ENCODE data around the gene NCS1.

NCS1 gene

DNA sequence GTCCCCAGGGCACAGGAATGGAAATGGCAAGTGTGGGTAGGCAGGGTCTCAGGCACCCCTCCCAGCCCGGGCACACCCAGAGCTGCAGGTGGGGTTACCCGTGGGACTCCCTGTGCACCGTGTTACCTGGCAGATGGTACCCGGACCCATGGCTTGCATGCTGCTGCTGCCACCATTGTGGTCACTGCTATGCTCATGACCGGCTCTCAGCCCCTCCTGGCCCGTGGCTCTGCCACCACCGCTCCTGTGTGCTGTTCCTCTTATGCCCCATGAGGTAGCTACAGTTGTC, 71.6 kb downstream of the NCS1 start:
- H3K4ac ChIP-seq (ENCODE audit: low read depth, low read length), result no peak overlapping the region
- no peak overlapping the region for H3K27ac ChIP-seq (ENCODE audit: low read depth, low read length)
- no peak overlapping the region for H3K4me3 ChIP-seq (ENCODE audit: low read length)
- H3K23ac ChIP-seq (ENCODE audit: low read length), result no peak overlapping the region
- peaks cover 1% of the 10 kb centered on the region for H3K4me1 ChIP-seq (ENCODE audit: control insufficient read depth, low read depth, low read length)
- H3K18ac ChIP-seq (ENCODE audit: low read length), result no peak overlapping the region
- no peaks in the 10 kb centered on the region for H3K79me2 ChIP-seq (ENCODE audit: control insufficient read depth, insufficient read depth, low read length)
- no peak overlapping the region for H3K4me2 ChIP-seq (ENCODE audit: low read length)
- H4K5ac ChIP-seq (ENCODE audit: low read length), result no peak overlapping the region
- H3K36me3 ChIP-seq (ENCODE audit: control insufficient read depth, insufficient read depth, low read length), result no peaks in the 10 kb centered on the region
- no peak overlapping the region for H3K56ac ChIP-seq (ENCODE audit: low read length)
- DNase-seq, result no peak
- H3K27me3 ChIP-seq (ENCODE audit: insufficient read depth, low read length, poor library complexity), result no peaks in the 10 kb centered on the region
- no peak overlapping the region for H2BK120ac ChIP-seq (ENCODE audit: low read depth, low read length)
- no peaks in the 10 kb centered on the region for H3K79me1 ChIP-seq (ENCODE audit: low read length)
- WGBS (ENCODE audit: extremely low coverage, insufficient coverage, low lambda C conversion rate), result no CpG with 5 or more reads among the region's 7 CpGs
- H2AK5ac ChIP-seq (ENCODE audit: low read length), result no peak overlapping the region
- H2BK15ac ChIP-seq (replicated peaks; ENCODE audit: low read depth), result no peak overlapping the region
- no peak overlapping the region for H4K8ac ChIP-seq (ENCODE audit: low read depth, low read length)
- H3K9ac ChIP-seq (ENCODE audit: low read length), result no peak overlapping the region
- H2BK5ac ChIP-seq (ENCODE audit: low read length), result no peak overlapping the region

DNA sequence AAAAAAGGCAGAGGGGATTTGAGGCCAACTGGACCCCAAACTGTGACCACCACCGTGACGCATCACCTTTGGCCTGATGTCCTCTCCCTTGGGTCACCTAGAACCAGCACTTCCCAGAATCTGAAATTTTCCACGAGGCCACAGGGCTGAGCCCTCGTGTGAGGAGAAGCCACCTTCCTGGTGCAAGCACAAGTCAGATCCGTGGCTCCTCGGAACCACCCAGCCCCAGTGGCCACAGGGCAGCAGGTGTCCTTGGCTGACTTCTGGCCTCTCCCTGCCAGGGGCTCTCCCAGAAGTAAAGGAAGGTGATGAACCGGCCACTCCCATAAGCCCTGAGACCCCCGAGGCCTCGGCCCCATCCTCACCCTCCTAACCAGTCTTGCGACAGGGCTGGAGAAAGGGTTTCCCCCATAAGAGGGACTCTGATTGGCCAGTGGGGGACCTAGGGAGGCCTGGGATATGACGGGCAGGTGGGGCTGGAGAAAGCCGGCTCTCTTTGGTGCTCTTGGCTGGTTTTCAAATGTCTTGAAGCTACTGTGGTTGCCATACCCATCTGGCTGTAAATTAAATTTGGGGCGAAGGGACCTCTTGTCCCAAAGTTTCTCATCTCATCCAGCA, 72.5 kb downstream of the NCS1 start:
- H3K4me3 ChIP-seq (ENCODE audit: low read length), result no peak overlapping the region
- no peaks in the 10 kb centered on the region for H3K79me2 ChIP-seq (ENCODE audit: control insufficient read depth, insufficient read depth, low read length)
- H3K27ac ChIP-seq (ENCODE audit: low read depth, low read length), result no peak overlapping the region
- no peaks in the 10 kb centered on the region for H3K36me3 ChIP-seq (ENCODE audit: control insufficient read depth, insufficient read depth, low read length)
- H3K27me3 ChIP-seq (ENCODE audit: insufficient read depth, low read length, poor library complexity), result no peaks in the 10 kb centered on the region
- no peak overlapping the region for H2BK5ac ChIP-seq (ENCODE audit: low read length)
- no peak overlapping the region for H3K9ac ChIP-seq (ENCODE audit: low read length)
- H4K5ac ChIP-seq (ENCODE audit: low read length), result no peak overlapping the region
- no peak overlapping the region for H3K18ac ChIP-seq (ENCODE audit: low read length)
- no peak for DNase-seq
- no peaks in the 10 kb centered on the region for H3K79me1 ChIP-seq (ENCODE audit: low read length)
- no peak overlapping the region for H4K8ac ChIP-seq (ENCODE audit: low read depth, low read length)
- no CpG with 5 or more reads among the region's 13 CpGs for WGBS (ENCODE audit: extremely low coverage, insufficient coverage, low lambda C conversion rate)
- no peak overlapping the region for H2AK5ac ChIP-seq (ENCODE audit: low read length)
- peaks cover 1% of the 10 kb centered on the region for H3K4me1 ChIP-seq (ENCODE audit: control insufficient read depth, low read depth, low read length)
- H3K23ac ChIP-seq (ENCODE audit: low read length), result no peak overlapping the region
- no peak overlapping the region for H2BK120ac ChIP-seq (ENCODE audit: low read depth, low read length)
- H2BK15ac ChIP-seq (replicated peaks; ENCODE audit: low read depth), result no peak overlapping the region
- no peak overlapping the region for H3K4ac ChIP-seq (ENCODE audit: low read depth, low read length)
- H3K56ac ChIP-seq (ENCODE audit: low read length), result no peak overlapping the region
- H3K4me2 ChIP-seq (ENCODE audit: low read length), result no peak overlapping the region

DNA sequence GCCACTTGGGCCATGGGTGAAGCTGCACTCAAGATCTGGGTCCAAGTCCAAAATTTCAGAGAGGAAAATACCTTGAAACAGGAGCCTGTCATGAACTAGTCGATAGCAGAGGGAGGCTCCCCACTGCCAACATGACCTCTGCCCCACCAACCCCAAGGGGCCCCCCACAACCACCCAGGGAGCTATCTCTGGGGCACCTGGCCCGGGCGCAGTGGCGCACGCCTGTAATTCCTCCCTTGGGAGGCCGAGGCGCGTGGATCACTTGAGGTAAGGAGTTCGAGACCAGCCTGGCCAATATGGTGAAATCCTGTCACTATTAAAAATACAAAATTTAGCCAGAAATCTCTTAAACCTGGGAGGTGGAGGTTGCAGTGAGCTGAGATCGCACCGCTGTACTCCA, 73.3 kb downstream of the NCS1 start:
- Histone ChIP-seq H2BK120ac (ENCODE audit: low read depth, low read length) (no peak overlapping the region), H3K9ac (ENCODE audit: low read length) (no peak overlapping the region), H3K4me3 (ENCODE audit: low read length) (no peak overlapping the region), H2BK15ac (replicated peaks; ENCODE audit: low read depth) (no peak overlapping the region), H3K18ac (ENCODE audit: low read length) (no peak overlapping the region), H4K8ac (ENCODE audit: low read depth, low read length) (no peak overlapping the region), H2BK5ac (ENCODE audit: low read length) (no peak overlapping the region), H3K79me1 (ENCODE audit: low read length) (no peaks in the 10 kb centered on the region), H2AK5ac (ENCODE audit: low read length) (no peak overlapping the region), H3K23ac (ENCODE audit: low read length) (no peak overlapping the region), H3K79me2 (ENCODE audit: control insufficient read depth, insufficient read depth, low read length) (no peaks in the 10 kb centered on the region), H3K4me1 (ENCODE audit: control insufficient read depth, low read depth, low read length) (peaks cover under 1% of the 10 kb centered on the region), H3K27ac (ENCODE audit: low read depth, low read length) (no peak overlapping the region), H3K56ac (ENCODE audit: low read length) (no peak overlapping the region), H3K4me2 (ENCODE audit: low read length) (no peak overlapping the region), H3K36me3 (ENCODE audit: control insufficient read depth, insufficient read depth, low read length) (no peaks in the 10 kb centered on the region), H3K4ac (ENCODE audit: low read depth, low read length) (no peak overlapping the region), H3K27me3 (ENCODE audit: insufficient read depth, low read length, poor library complexity) (no peaks in the 10 kb centered on the region), H4K5ac (ENCODE audit: low read length) (no peak overlapping the region)
- WGBS (ENCODE audit: extremely low coverage, insufficient coverage, low lambda C conversion rate), result no CpG with 5 or more reads among the region's 11 CpGs
- no peak for DNase-seq

DNA sequence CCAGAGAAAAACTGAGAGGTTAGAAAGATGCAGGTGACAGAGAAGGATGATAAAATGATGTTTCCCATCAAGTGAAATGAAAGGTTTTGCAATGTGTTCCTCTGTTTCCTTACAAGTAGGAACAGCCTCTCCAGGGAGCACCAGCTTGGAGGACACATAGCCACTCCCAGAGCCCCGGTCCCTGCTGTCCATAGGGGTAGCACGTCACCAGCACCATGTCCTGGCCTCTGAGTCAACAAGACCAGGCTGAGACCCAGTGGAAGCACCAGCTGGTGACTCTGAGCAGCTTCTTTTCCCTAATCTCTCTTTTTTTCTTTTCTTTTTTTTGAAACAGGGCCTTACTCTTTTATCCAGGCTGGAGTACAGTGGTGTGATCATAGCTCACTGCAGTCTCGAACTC, 73.9 kb downstream of the NCS1 start:
- Histone ChIP-seq H2BK5ac (ENCODE audit: low read length) (no peak overlapping the region), H3K4ac (ENCODE audit: low read depth, low read length) (no peak overlapping the region), H2AK5ac (ENCODE audit: low read length) (no peak overlapping the region), H3K79me1 (ENCODE audit: low read length) (no peaks in the 10 kb centered on the region), H3K27me3 (ENCODE audit: insufficient read depth, low read length, poor library complexity) (no peaks in the 10 kb centered on the region), H3K9ac (ENCODE audit: low read length) (no peak overlapping the region), H3K79me2 (ENCODE audit: control insufficient read depth, insufficient read depth, low read length) (no peaks in the 10 kb centered on the region), H3K36me3 (ENCODE audit: control insufficient read depth, insufficient read depth, low read length) (no peaks in the 10 kb centered on the region), H3K4me2 (ENCODE audit: low read length) (no peak overlapping the region), H3K4me1 (ENCODE audit: control insufficient read depth, low read depth, low read length) (no peaks in the 10 kb centered on the region), H3K18ac (ENCODE audit: low read length) (no peak overlapping the region), H3K23ac (ENCODE audit: low read length) (no peak overlapping the region), H3K4me3 (ENCODE audit: low read length) (no peak overlapping the region), H3K27ac (ENCODE audit: low read depth, low read length) (no peak overlapping the region), H4K8ac (ENCODE audit: low read depth, low read length) (no peak overlapping the region), H4K5ac (ENCODE audit: low read length) (no peak overlapping the region), H2BK120ac (ENCODE audit: low read depth, low read length) (no peak overlapping the region), H2BK15ac (replicated peaks; ENCODE audit: low read depth) (no peak overlapping the region), H3K56ac (ENCODE audit: low read length) (no peak overlapping the region)
- WGBS (ENCODE audit: extremely low coverage, insufficient coverage, low lambda C conversion rate), result no CpG with 5 or more reads among the region's 3 CpGs
- no peak for DNase-seq

DNA sequence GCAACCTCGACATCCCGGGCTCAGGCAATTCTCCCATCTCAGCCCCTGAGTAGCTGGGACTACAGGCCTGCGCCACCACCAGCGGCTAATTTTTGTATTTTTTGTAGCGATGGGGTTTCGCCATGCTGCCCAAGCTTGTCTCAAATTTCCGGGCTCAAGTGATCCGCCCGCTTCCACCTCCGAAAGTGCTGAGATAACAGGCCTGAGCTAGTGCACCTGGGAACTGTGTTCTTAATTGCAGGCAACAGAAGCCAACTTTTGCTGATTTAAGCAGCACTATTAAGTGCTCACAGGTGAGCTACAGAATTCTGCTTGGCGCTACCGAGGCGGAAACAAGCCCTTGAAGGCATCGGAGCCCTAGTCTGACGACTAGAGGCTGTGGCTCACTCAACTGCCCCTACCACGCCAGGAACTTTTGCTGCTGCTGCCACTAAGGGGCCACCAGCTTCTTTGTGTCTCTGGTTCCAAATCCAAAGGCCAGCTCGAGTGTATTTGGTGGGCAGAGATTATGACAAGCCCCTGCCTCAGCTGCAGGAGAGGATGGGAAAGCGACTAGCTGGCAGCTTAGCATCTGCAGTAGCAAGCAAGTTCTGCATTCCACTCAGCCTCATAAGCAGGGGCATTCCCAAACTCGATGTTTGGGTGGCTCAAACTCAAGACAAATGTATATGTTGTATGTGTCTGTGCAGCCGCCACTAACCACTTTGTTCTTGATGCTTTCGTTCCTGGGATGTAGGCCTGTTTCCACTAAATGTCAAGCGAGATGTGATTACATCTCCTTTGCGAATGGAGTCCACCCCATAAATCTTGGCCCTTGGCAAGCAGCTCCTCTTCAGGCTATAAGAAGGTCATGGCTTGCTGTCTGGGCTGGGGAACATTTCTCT, 82.8 kb downstream of the NCS1 start:
- Histone ChIP-seq H3K79me2 (ENCODE audit: control insufficient read depth, insufficient read depth, low read length) (no peaks in the 10 kb centered on the region), H3K27me3 (ENCODE audit: insufficient read depth, low read length, poor library complexity) (no peaks in the 10 kb centered on the region), H3K56ac (ENCODE audit: low read length) (no peak overlapping the region), H3K36me3 (ENCODE audit: control insufficient read depth, insufficient read depth, low read length) (no peaks in the 10 kb centered on the region), H3K4me1 (ENCODE audit: control insufficient read depth, low read depth, low read length) (no peaks in the 10 kb centered on the region), H4K5ac (ENCODE audit: low read length) (no peak overlapping the region), H3K4me3 (ENCODE audit: low read length) (no peak overlapping the region), H4K8ac (ENCODE audit: low read depth, low read length) (no peak overlapping the region), H2BK120ac (ENCODE audit: low read depth, low read length) (no peak overlapping the region), H3K4me2 (ENCODE audit: low read length) (no peak overlapping the region), H3K23ac (ENCODE audit: low read length) (no peak overlapping the region), H3K4ac (ENCODE audit: low read depth, low read length) (no peak overlapping the region), H2BK5ac (ENCODE audit: low read length) (no peak overlapping the region), H2AK5ac (ENCODE audit: low read length) (no peak overlapping the region), H3K18ac (ENCODE audit: low read length) (no peak overlapping the region), H3K27ac (ENCODE audit: low read depth, low read length) (no peak overlapping the region), H3K79me1 (ENCODE audit: low read length) (no peaks in the 10 kb centered on the region), H3K9ac (ENCODE audit: low read length) (no peak overlapping the region), H2BK15ac (replicated peaks; ENCODE audit: low read depth) (no peak overlapping the region)
- no CpG with 5 or more reads among the region's 23 CpGs for WGBS (ENCODE audit: extremely low coverage, insufficient coverage, low lambda C conversion rate)
- DNase-seq, result no peak
